GM18505 (cell line): ENCODE results near the gene CFAP65.

ENCODE experiments used
- ATAC-seq: cut with Tn5 transposase; IDR thresholded peaks from one replicate; pipeline ENCODE4 v1.9.1; 2021; ENCODE audit not compliant: unreplicated experiment
- POLR2A ChIP-seq: IDR thresholded peaks from 4 replicates; pipeline ENCODE4 v1.6.1; 2011; ENCODE audit warnings: borderline replicate concordance; ENCODE audit not compliant: insufficient read depth, insufficient read length; ENCODE audit errors: extremely low read depth

Gene CFAP65

GRCh38 chr2:219057709-219058540, 16.6 kb upstream of the CFAP65 start:
- no peak for TF ChIP-seq POLR2A
- ATAC-seq: peak; percentile 84

GRCh38 chr2:219056896-219057708, 15.8 kb upstream of the CFAP65 start:
- TF ChIP-seq POLR2A: no peak

GRCh38 chr2:219056176-219056895, 15.0 kb upstream of the CFAP65 start:
- TF ChIP-seq POLR2A: no peak
- ATAC-seq: no peak

More at GRCh38 chr2:219056896-219057708, 15.8 kb upstream of the CFAP65 start:
- no peak for ATAC-seq

GRCh38 chr2:219054956-219055903, 13.9 kb upstream of the CFAP65 start:
- no peak for TF ChIP-seq POLR2A
- ATAC-seq: no peak

- TF ChIP-seq POLR2A: no peak
Observed at GRCh38 chr2:219049282-219049681, 8.0 kb upstream of the CFAP65 start.

GRCh38 chr2:219045937-219046550, 4.7 kb upstream of the CFAP65 start:
- TF ChIP-seq POLR2A: no peak
- no peak for ATAC-seq

More at GRCh38 chr2:219049282-219049681, 8.0 kb upstream of the CFAP65 start:
- no peak for ATAC-seq

- no peak for TF ChIP-seq POLR2A
- ATAC-seq: no peak
Observed at GRCh38 chr2:219042750-219043149, 1.4 kb upstream of the CFAP65 start.

- TF ChIP-seq POLR2A: no peak
- ATAC-seq: no peak
Observed at GRCh38 chr2:219042157-219042556, 841 bp upstream of the CFAP65 start.

- no peak for ATAC-seq
- TF ChIP-seq POLR2A: no peak
Observed at GRCh38 chr2:219038600-219038999, 2.7 kb downstream of the CFAP65 start.

- no peak for TF ChIP-seq POLR2A
- no peak for ATAC-seq
Observed at GRCh38 chr2:219037783-219038499, 3.4 kb downstream of the CFAP65 start.

GRCh38 chr2:219035942-219036341, 5.4 kb downstream of the CFAP65 start:
- ATAC-seq: no peak
- no peak for TF ChIP-seq POLR2A
